MG63 (cell line): ENCODE measurements around the gene DACT2. TPM values are rescaled to one million over a fixed set of nuclear protein-coding genes. Genes with fewer than 3 reads are reported as not detected.

Experiments
- DNase-seq: peaks from one replicate; pipeline ENCODE4 v3.0.0-alpha.2; 2020
- H3K27me3 ChIP-seq: fragments of 250-450 bp; sonication (Bioruptor Pico); 2 replicates; pipeline ENCODE4 v1.5.1; 2020; ENCODE audit warnings: mild to moderate bottlenecking, moderate library complexity
- H3K36me3 ChIP-seq: fragments of 250-450 bp; sonication (Bioruptor Pico); 2 replicates; pipeline ENCODE4 v1.5.1; 2020; ENCODE audit warnings: mild to moderate bottlenecking, moderate library complexity
- H3K4me3 ChIP-seq: fragments of 250-450 bp; sonication (Bioruptor Pico); 2 replicates; pipeline ENCODE4 v1.5.1; 2020; ENCODE audit warnings: mild to moderate bottlenecking, moderate library complexity
- H3K9me3 ChIP-seq: fragments of 250-450 bp; sonication (Bioruptor Pico); 2 replicates; pipeline ENCODE4 v1.5.1; 2020; ENCODE audit warnings: mild to moderate bottlenecking, moderate library complexity
- total RNA-seq: library from RNA; depleted of rRNA; stranded (reverse); fragments of >200 nt; shearing (Covaris generic); gene quantifications from 2 replicates; pipeline ENCODE4 v1.2.3, GENCODE V29; 2014; ENCODE audit warnings: low replicate concordance; rRNA removed

DACT2 gene, protein sequence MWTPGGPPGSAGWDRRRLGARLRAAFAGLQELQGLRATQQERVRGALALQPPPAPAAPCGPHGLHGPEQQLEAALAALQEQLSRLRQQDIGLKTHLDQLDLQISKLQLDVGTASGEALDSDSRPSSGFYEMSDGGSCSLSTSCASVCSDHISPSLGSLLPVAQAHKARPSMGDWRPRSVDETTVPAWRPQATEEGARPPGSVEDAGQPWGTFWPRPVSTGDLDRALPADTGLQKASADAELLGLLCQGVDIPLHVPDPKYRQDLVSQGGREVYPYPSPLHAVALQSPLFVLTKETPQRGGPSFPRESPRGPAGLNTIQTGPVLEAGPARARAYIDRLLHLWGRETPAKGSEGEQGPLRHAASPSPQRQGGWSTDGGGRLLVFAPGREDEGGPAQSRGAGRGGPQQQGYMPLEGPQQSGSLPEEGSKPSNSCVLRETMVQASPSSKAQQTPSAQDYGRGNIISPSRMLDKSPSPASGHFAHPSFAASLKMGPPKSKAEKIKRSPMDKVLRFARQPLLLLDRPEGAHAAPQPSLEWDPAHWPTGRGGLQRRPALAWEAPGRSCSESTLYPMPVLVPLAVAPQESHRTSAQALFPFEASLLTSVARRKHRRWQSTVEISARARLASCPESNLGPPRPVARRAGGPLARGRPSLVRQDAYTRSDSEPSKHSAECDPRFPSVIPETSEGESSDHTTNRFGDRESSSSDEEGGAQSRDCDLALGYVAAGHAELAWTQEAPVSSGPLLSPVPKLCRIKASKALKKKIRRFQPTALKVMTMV
- total RNA-seq = not detected in 2 replicates

DNA sequence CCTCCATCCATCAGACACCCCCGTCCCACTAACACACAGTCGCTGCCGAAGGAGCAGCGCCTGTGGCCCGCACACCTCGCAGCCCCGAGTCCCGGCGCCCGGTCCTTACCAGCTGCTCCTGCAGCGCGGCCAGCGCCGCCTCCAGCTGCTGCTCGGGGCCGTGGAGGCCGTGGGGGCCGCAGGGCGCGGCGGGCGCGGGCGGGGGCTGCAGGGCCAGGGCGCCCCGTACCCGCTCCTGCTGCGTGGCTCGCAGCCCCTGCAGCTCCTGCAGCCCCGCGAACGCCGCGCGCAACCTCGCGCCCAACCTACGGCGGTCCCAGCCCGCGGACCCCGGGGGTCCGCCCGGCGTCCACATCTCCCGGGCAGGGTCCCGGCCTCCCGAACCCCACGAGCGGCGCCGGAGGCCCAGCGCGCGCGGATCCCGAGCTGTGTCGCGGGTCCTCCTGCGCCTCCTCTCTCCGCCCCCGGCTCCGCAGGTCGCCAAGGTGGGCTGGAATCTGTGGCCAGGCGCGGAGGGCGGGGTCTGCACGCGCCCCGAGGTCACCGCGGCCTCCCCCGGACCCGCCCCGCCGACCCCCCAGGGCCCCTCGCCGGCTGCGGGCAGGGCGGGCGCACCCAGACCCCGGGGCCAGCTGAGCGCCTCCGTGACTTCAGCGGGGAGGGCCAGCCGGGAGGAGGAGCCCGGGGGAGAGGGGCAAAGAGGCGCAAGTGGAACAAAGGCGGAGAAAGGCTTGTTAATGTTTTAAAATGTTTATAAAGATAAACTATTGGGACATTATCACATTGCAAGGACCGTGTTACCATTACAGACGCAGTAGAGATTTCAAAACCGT lies at the start of gene DACT2:
TSS of gene DACT2 (minus strand) at position 499 of the 833 bp plus-strand sequence. CDS start at position 355, 144 bp downstream.
- Histone ChIP-seq H3K36me3 (no peaks in the 10 kb centered on the region), H3K9me3 (0 out of 2 replicates have a peak, but pooled peaks cover 3% of the 10 kb centered on the region), H3K27me3 (no peaks in the 10 kb centered on the region), H3K4me3 (no peak within 1 kb of the TSS)
- peak; percentile 17 for DNase-seq

DNA sequence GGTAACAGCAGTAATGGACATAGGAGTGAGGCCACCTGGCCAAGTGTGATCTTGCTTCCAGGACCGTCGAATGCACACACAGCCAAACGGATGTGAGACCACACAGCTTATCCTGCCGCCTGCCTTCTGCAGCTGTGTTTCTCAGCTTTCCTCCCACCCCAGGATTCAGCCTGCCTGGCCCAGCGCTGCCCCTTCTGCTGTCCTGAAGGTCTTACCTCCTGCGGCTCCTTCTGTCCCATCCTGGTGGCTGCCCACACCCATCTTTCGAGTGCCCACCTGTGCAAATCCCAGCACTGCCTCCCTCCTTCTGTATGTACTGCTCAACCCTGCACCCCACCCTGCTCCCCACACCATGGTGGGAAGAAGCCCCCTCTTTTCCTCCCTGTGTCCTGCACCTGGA lies 49.4 kb upstream of the DACT2 start:
- no peaks in the 10 kb centered on the region for H3K9me3 ChIP-seq
- no peak for DNase-seq
- H3K4me3 ChIP-seq = no peak overlapping the region
- no peaks in the 10 kb centered on the region for H3K36me3 ChIP-seq
- H3K27me3 ChIP-seq = no peaks in the 10 kb centered on the region

DNA sequence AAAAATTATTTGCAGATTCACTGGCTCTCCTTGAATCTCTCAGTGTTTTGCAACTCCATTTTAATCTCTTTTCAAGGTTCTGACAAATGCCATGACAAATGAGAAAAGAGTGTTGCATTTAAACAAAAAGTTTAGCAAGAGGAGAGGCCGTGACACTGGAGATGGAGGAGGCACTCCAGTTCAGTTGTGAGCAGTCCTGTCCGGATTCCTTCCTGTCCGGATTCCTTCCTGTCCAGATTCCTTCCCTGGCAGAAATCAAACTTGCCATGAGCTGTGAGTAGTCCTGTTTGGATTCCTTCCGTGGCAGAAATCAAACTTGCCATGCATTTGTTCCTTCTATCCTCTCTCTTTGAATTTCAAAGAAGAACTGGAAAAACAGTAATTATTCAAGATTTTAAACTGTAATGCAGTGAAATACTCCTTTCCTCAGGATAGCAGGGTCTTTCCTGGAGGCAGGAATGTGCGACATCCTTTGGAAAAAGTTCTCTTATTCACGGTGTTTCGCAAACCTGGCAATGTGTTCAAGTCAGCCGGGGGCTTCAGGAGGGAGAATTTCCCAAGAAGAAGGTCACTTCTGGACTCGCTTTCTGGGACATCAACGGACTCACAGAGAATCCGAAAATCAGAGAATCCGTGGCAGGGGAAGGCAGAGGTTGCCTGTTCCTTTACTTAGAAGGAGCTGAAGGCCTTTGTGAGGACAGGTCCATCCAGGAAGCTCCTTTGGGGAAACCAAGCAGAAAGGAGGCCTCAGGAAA lies 48.7 kb upstream of the DACT2 start:
- no peak for DNase-seq
- Histone ChIP-seq H3K27me3 (no peaks in the 10 kb centered on the region), H3K4me3 (no peak overlapping the region), H3K9me3 (no peaks in the 10 kb centered on the region), H3K36me3 (no peaks in the 10 kb centered on the region)

DNA sequence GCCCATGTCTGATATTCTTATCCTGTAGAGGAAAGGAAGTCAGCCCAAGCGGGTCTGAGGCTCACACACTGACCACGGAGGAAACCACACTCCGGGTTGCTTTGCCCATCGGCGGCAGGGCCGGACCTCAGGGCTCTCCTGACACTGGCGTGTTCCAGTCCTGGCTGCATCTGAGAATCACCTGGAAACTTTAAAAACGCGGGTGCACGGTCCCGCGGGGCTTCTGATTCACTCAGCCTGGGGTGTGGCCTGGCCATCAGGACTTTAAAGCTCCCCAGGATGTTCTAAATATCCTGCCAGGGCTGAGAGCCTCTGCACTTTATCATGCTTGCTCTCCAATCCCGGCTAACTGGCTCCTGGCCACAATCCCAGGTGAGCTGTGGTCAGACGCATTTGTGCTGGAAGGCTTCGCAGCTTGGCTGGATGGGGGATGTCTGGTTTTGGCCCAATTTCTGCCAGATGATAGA lies 47.7 kb upstream of the DACT2 start:
- Histone ChIP-seq H3K36me3 (no peaks in the 10 kb centered on the region), H3K27me3 (no peaks in the 10 kb centered on the region), H3K9me3 (no peaks in the 10 kb centered on the region), H3K4me3 (no peak overlapping the region)
- no peak for DNase-seq

DNA sequence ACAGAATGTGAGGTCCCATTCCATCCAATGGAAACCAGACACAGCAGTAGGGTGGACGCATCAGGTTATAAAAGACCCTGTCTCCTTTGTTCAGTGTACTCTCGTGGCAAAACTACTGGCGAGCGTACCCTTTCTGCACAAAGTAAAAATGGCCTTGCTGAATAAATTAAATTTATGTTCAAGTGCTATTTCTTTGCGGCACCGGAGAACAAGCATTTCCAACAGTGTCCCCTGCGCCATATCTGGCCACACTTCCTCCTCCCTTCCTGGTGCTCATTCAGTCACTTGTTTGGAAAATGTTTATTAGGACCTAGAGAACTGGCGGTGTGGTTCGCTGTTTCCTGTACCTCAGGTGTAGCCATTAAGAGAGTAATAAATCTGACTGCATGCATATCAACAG lies 46.9 kb upstream of the DACT2 start:
- Histone ChIP-seq H3K4me3 (no peak overlapping the region), H3K9me3 (no peaks in the 10 kb centered on the region), H3K36me3 (no peaks in the 10 kb centered on the region), H3K27me3 (no peaks in the 10 kb centered on the region)
- no peak for DNase-seq

DNA sequence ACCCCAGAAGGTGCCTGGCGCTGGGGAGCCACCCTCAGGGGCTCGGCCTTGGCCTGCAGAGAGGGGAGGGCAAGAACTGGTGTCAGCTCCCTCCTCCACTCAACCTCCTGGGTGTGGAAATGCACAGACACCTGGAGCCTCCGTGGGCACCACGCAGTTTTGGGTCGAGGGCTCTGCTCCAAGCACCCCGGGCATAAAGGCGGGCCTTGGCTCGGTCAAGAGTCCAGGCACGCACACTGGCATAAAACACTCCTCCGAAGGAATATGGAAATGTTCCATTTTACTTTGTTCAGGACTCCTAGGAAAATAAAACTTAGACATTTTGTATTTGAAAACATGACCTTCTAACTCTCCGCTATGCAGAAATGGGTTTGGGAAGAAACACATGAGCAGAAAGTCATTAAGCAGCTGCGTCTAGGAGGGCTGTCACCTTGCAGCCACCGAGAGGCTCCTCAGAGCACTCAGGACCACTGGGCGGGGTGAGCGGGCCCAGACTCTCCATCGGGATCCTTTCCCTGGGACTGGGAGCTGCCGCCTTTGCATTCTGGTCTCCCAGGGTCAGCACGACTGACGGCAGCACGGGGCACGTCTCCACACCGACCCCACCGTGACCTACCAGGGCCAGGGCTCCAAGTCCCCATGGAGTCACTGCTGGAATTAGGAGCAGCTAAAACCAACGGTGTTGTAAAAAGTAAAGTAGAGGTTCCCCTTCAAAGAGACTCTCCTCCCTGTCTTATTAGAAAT lies 46.0 kb upstream of the DACT2 start:
- Histone ChIP-seq H3K36me3 (no peaks in the 10 kb centered on the region), H3K27me3 (no peaks in the 10 kb centered on the region), H3K9me3 (peaks cover 2% of the 10 kb centered on the region; the same call in 1 of the 2 replicates), H3K4me3 (no peak overlapping the region)
- no peak for DNase-seq

DNA sequence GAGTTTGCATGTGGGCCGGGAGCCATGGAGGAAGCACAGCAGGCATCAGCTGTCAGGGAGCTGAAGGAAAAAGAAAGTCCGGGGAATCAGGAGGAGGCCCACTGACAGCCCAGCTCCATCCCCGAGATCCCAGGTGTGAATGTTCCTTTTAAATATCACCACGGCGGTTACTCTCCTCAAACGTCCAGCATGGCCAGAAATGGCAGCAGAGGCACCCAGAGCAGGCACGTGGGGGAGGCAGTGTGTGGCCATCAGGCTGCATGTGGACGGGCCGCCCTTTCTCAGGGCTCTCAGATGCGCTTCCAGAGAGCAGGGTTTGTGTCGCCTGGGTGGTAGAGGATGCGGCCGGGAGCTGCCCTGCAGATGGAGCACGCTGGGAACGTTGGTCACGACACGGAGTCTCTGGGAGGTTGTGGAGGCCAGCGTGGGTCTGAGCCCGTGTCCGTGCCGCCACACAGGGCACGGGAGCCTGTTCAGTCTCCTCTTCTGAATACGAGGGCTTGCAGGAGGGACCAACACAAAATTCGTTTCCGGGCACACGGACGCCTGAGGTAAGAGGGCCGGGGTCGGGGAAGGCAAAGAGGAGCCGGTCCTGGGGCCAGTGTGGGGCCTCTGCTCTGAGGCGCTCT lies 45.3 kb upstream of the DACT2 start:
- peaks cover 3% of the 10 kb centered on the region; the same call in 1 of the 2 replicates for H3K9me3 ChIP-seq
- no peaks in the 10 kb centered on the region for H3K27me3 ChIP-seq
- DNase-seq = no peak
- no peak overlapping the region for H3K4me3 ChIP-seq
- no peaks in the 10 kb centered on the region for H3K36me3 ChIP-seq

DNA sequence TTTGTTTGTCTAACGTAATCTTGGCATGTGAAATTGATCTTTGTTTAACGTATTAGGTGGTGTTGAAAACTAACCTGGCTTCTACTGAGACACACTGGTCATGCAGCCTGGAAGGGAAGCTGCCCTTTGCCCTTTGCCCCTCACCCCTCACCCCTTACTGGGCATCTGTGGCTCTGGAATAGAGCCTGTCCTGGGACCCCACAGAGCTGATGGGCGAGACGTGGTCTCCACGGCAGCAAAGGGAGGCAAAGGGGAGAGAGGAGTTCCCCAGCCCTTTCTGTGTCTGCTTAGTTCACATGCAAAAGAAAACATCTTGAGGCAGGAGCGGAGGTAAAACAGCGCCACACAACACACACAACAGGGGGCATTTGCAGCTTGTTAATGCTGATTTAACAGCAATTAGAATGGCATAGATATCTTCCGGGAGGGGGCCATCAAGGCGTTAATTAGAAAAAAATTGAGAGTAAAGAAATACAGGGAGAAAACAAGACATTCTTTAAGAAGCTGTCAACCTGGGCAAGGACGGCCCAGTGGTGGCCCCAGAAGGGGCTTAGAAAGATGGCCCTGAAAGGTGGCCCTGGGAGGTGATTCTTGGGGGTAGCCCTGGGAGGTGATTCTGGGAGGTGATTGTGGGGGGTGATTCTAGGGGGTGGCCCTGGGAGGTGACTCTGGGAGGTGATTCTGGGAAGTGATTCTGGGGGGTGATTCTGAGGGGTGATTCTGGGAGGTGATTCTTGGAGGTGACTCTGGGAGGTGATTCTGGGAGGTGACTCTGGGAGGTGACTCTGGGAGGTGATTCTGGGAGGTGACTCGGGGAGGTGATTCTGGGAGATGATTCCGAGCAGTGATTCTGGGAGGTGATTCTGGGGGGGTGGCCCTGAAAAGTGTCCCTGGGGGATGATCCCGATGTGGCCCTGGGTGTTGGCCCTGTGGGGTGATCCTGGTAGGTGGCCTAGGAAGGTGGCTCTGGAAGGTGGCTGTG lies 44.5 kb upstream of the DACT2 start:
- H3K27me3 ChIP-seq = no peaks in the 10 kb centered on the region
- no peak overlapping the region for H3K4me3 ChIP-seq
- H3K36me3 ChIP-seq = no peaks in the 10 kb centered on the region
- peaks cover 3% of the 10 kb centered on the region; the same call in 1 of the 2 replicates for H3K9me3 ChIP-seq
- DNase-seq = no peak

DNA sequence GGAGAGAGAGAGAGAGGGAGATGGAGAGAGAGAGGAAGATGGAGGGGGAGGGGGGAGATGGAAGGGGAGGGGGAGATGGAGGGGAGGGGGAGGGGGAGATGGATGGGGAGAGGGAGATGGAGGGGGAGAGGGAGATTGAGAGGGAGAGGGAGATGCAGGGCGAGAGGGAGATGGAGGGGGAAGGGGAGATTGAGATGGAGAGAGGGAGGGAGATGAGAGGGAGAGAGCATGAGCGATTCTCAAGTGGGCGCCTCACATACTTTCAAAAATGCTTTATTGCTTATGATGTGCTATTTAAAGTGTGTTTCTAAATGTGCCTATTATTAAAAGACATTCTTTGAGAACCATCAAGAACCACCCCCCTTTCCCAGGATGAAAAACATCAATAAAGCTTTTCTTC lies 43.7 kb upstream of the DACT2 start:
- Histone ChIP-seq H3K4me3 (no peak overlapping the region), H3K27me3 (no peaks in the 10 kb centered on the region), H3K9me3 (peaks cover 3% of the 10 kb centered on the region; the same call in 1 of the 2 replicates), H3K36me3 (no peaks in the 10 kb centered on the region)
- DNase-seq = no peak

DNA sequence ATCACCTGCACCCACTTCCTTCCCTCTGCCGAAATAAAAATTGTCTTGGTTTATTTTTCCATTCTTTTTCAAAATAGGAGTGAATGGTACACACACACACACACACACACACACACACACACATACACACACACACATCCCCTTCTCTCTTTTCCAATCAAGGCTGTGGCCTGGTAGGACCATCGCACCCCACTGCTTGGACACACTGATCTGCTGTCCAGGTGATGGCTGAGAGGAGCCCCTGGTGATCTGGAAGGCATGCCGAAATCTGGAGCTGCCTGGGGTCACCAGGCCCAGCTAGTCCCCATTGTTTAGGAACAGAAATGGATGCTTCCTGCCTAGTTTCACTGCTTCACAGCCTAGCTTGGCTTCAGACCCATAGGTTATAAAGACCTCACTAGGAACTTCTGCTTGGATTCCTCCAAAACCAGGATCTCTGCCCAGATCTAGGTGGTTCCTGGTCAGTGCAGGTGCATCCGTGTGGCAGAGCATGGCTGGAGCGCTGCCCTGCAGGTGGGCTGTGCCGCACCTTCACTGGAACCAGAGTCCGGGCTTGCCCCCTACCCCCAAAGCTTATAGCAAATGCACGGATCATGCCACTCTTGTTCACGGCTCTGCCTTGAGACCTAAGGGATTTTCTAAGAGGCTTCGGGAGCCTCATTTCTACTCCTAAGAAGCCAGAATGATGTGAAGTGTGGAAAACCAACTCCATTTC lies 42.9 kb upstream of the DACT2 start:
- no peaks in the 10 kb centered on the region for H3K36me3 ChIP-seq
- no peak overlapping the region for H3K4me3 ChIP-seq
- peaks cover 3% of the 10 kb centered on the region; the same call in 1 of the 2 replicates for H3K9me3 ChIP-seq
- DNase-seq = no peak
- H3K27me3 ChIP-seq = no peaks in the 10 kb centered on the region

DNA sequence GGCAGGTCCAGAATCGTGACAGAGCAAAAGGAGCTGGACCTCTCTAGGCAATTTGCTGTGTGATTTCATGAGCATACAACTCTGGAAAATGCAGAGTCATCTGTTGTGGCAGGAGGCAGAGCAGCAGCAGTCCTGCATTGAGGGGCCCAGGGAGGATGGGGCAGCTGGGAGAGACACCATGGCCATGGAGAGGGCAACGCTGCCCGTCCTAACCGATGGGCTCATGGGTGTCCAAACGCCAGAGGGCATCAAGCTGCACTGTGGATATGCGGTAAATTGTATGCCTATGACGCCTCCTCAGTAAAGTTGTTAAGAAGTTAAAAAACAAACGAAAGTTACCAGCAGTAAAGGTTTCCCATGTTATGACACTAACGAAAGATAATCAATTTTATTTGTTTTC lies 42.2 kb upstream of the DACT2 start:
- no peak for DNase-seq
- H3K9me3 ChIP-seq = peaks cover 3% of the 10 kb centered on the region; the same call in 1 of the 2 replicates

DNA sequence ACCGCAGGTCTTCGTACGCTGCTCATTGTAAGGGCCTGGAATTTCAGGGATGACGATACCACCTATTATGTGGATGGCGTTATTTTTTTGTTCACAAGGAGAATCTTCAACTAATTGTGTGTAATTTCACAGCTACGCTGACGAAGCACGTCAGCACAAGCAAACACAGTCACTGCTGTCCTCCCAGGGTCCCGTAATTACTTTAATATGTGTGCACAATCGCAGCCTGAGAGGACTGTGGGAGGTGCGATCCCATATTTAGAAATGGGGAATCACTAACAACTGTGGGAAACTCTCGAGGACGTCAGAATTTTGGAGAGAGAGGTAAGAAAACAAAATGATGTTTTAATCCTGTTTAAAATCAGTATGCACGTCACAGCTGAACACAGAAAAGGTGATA lies 40.2 kb upstream of the DACT2 start:
- Histone ChIP-seq H3K9me3 (peaks cover 3% of the 10 kb centered on the region; the same call in 1 of the 2 replicates), H3K27me3 (no peaks in the 10 kb centered on the region), H3K4me3 (no peak overlapping the region), H3K36me3 (no peaks in the 10 kb centered on the region)
- DNase-seq = no peak

More for the DNA sequence above, 42.2 kb upstream of the DACT2 start:
- Histone ChIP-seq H3K27me3 (no peaks in the 10 kb centered on the region), H3K36me3 (no peaks in the 10 kb centered on the region), H3K4me3 (no peak overlapping the region)

DNA sequence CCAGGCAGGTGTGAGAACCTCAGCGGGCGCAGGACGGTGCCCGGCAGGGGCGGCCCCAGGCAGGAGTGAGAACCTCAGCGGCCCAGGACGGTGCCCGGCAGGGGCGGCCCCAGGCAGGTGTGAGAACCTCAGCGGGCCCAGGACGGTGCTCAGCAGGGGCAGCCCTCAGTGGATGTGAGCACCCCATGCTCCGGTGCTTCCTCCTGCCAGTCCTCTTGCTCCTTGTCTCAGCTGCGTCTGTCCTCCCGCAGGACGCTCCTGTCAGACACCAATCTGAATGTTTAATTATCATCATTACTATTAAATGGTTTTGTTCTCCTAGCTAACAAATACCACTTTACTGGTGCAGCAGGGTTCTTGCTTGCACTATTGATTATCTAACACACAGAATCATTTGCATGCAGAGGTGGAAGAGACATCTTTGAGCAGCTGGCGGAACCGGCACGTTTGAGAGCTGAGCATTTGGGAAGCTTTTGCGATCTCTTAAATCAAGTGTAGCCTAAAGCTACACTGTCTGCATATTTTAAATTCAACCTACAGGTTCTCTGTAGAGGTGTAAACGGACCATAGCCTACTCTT lies 39.4 kb upstream of the DACT2 start:
- Histone ChIP-seq H3K36me3 (no peaks in the 10 kb centered on the region), H3K27me3 (no peaks in the 10 kb centered on the region), H3K9me3 (peaks cover 3% of the 10 kb centered on the region; the same call in 1 of the 2 replicates), H3K4me3 (no peak overlapping the region)
- DNase-seq = no peak
